ENCODE measurements around the gene PPP1R2.

The PPP1R2 gene

DNA sequence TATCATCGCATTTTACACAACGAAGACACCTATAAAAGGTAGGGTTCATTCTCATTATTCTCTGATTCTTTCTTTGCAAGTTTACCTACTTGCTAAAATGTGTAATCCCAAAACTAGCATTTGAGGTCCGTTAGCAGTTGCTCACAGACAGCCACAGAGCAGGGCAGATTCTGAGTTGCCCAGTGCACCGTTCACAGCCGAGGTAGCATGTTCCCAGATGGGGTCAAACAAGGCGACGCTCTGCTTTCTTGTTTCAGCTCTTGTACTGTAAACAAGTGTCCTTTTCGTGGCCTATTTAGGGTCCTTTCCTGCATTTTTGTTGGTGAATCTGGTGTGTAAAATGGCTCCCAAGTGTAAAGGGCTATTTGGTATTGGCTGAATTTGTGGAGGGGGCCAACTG lies 3.1 kb downstream of the PPP1R2 start:
- Histone ChIP-seq H3K27ac (ENCODE audit: extremely low read depth, low read depth, low read length) (no peak overlapping the region; the same call in 1 of the 2 replicates), H3K4me3 (ENCODE audit: low read depth, low read length) (no peak overlapping the region), H3K4me1 (ENCODE audit: control insufficient read depth, insufficient read depth, low read length) (peaks cover 9% of the 10 kb centered on the region), H3K9me3 (ENCODE audit: control insufficient read depth, insufficient read depth, low read depth, low read length) (no peaks in the 10 kb centered on the region), H3K36me3 (ENCODE audit: control insufficient read depth in 2 of 2, insufficient read depth in 1 of 2, low read length in 2 of 2) (no peaks in the 10 kb centered on the region)
- CTCF ChIA-PET, result interaction anchor here (0.9 to 1.1 kb wide), 2 partner anchors 17 to 269 kb away, joined by 6 read pairs; partner anchors contain the start of gene XXYLT1
- POLR2A ChIA-PET, result no interaction called here
- TF ChIP-seq ZBTB17 (tag by site-specific recombination; IDR thresholded peaks at IDR 0.05) (peak; percentile 47; the same call in 1 of the 2 replicates), MZF1 (tag by site-specific recombination; IDR thresholded peaks at IDR 0.05; ENCODE audit: borderline replicate concordance) (no peak), ZSCAN5A (tag by site-specific recombination; IDR thresholded peaks at IDR 0.05) (no peak), FEZF1 (tag by site-specific recombination; IDR thresholded peaks at IDR 0.05) (peak; percentile 41; the same call in 1 of the 2 replicates), HOXC10 (CRISPR knock-in tag; IDR thresholded peaks at IDR 0.05) (no peak), ZFP69B (tag by site-specific recombination; IDR thresholded peaks at IDR 0.05) (no peak)
- TF ChIP-seq, protein P1, sequence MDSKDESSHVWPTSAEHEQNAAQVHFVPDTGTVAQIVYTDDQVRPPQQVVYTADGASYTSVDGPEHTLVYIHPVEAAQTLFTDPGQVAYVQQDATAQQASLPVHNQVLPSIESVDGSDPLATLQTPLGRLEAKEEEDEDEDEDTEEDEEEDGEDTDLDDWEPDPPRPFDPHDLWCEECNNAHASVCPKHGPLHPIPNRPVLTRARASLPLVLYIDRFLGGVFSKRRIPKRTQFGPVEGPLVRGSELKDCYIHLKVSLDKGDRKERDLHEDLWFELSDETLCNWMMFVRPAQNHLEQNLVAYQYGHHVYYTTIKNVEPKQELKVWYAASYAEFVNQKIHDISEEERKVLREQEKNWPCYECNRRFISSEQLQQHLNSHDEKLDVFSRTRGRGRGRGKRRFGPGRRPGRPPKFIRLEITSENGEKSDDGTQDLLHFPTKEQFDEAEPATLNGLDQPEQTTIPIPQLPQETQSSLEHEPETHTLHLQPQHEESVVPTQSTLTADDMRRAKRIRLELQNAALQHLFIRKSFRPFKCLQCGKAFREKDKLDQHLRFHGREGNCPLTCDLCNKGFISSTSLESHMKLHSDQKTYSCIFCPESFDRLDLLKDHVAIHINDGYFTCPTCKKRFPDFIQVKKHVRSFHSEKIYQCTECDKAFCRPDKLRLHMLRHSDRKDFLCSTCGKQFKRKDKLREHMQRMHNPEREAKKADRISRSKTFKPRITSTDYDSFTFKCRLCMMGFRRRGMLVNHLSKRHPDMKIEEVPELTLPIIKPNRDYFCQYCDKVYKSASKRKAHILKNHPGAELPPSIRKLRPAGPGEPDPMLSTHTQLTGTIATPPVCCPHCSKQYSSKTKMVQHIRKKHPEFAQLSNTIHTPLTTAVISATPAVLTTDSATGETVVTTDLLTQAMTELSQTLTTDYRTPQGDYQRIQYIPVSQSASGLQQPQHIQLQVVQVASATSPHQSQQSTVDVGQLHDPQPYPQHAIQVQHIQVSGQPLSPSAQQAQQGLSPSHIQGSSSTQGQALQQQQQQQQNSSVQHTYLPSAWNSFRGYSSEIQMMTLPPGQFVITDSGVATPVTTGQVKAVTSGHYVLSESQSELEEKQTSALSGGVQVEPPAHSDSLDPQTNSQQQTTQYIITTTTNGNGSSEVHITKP (tag by site-specific recombination; IDR thresholded peaks at IDR 0.05), result no peak

GRCh38 chr3:195539479-195539878 lies 3.6 kb downstream of the PPP1R2 start:
- CTCF ChIA-PET, result no interaction called here

More at GRCh38 chr3:195539479-195539878, 3.6 kb downstream of the PPP1R2 start:
- TF ChIP-seq ZNF629 (tag by site-specific recombination; IDR thresholded peaks at IDR 0.05) (peak; percentile 67), ZNF639 (tag by site-specific recombination; IDR thresholded peaks at IDR 0.05) (0 out of 2 replicates have a peak, but pooled peaks have one; percentile 49), ZNF600 (tag by site-specific recombination; IDR thresholded peaks at IDR 0.05) (peak; percentile 87), INSM2 (tag by site-specific recombination; IDR thresholded peaks at IDR 0.05) (peak; percentile 44; the same call in 1 of the 2 replicates), ZNF324 (tag by site-specific recombination; IDR thresholded peaks at IDR 0.05) (no peak), FEZF1 (tag by site-specific recombination; IDR thresholded peaks at IDR 0.05) (0 out of 2 replicates have a peak, but pooled peaks have one; percentile 10), WT1 (tag by site-specific recombination; IDR thresholded peaks at IDR 0.05) (peak; percentile 67), ZSCAN30 (tag by site-specific recombination; IDR thresholded peaks at IDR 0.05) (no peak)
- TF ChIP-seq, protein P1 (tag by site-specific recombination; IDR thresholded peaks at IDR 0.05), result peak; percentile 95
- no peak overlapping the region for H3K4me3 ChIP-seq (ENCODE audit: low read depth, low read length)
- no peaks in the 10 kb centered on the region for H3K36me3 ChIP-seq (ENCODE audit: control insufficient read depth in 2 of 2, insufficient read depth in 1 of 2, low read length in 2 of 2)
- H3K4me1 ChIP-seq (ENCODE audit: control insufficient read depth, insufficient read depth, low read length), result peaks cover 9% of the 10 kb centered on the region
- POLR2A ChIA-PET, result no interaction called here
- no peak overlapping the region for H3K27ac ChIP-seq (ENCODE audit: extremely low read depth, low read depth, low read length)
- H3K9me3 ChIP-seq (ENCODE audit: control insufficient read depth, insufficient read depth, low read depth, low read length), result no peaks in the 10 kb centered on the region
